HEK293T (cell line): ENCODE data around the gene EIF3F.

Source experiments
- BHLHE40 ChIP-seq: fragments of 450-650 bp; IDR thresholded peaks from 2 replicates; pipeline ENCODE4 v1.6.1; 2016; ENCODE audit warnings: mild to moderate bottlenecking, moderate library complexity, borderline replicate concordance
- FOXK2 ChIP-seq: fragments of 450-650 bp; IDR thresholded peaks from 2 replicates; pipeline ENCODE4 v1.6.1; 2016; ENCODE audit warnings: mild to moderate bottlenecking
- HDGF ChIP-seq: fragments of 450-650 bp; IDR thresholded peaks from 2 replicates; pipeline ENCODE4 v1.6.1; 2017; ENCODE audit warnings: antibody characterized with exemption, borderline replicate concordance
- LEF1 ChIP-seq: fragments of 450-650 bp; IDR thresholded peaks from 2 replicates; pipeline ENCODE4 v1.6.1; 2017; ENCODE audit warnings: mild to moderate bottlenecking, borderline replicate concordance
- SUZ12 ChIP-seq: fragments of 450-650 bp; IDR thresholded peaks from 2 replicates; pipeline ENCODE4 v1.6.1; 2016; ENCODE audit warnings: mild to moderate bottlenecking
- TARDBP ChIP-seq: fragments of 450-650 bp; IDR thresholded peaks from 2 replicates; pipeline ENCODE4 v1.6.1; 2016
- ZNF384 ChIP-seq: fragments of 450-650 bp; IDR thresholded peaks from 2 replicates; pipeline ENCODE4 v1.6.1; 2016

GRCh38 chr11:7965386-7965785 is 21.8 kb upstream of the EIF3F start, which contains the start of gene NLRP10:
- no peak for TF ChIP-seq SUZ12
- no peak for TF ChIP-seq FOXK2
- no peak for TF ChIP-seq TARDBP
- no peak for TF ChIP-seq ZNF384
- no peak for TF ChIP-seq HDGF
- no peak for TF ChIP-seq LEF1
- no peak for TF ChIP-seq BHLHE40
